COLO829 (cell line): ENCODE data around the gene PKNOX2.
A peak's percentile ranks its signal among the peaks of the same experiment; 100 is the strongest.
"Not testable (repeated sequence)": the region's sequence is repeated elsewhere in the genome, so short reads cannot be mapped to it uniquely, and the experiment has no call there.

Experiments
- DNase-seq: peaks from one replicate; pipeline ENCODE4 v3.0.0; 2012; ENCODE audit warnings: low spot score

PKNOX2 gene

GRCh38 chr11:125202977-125203376, 38.4 kb downstream of the PKNOX2 start:
- DNase-seq, result no peak

- no peak for DNase-seq
Observed at GRCh38 chr11:125207866-125208425, 43.4 kb downstream of the PKNOX2 start.

GRCh38 chr11:125210066-125210465, 45.5 kb downstream of the PKNOX2 start:
- no peak for DNase-seq

- no peak for DNase-seq
Observed at GRCh38 chr11:125211191-125211947, 46.8 kb downstream of the PKNOX2 start.

GRCh38 chr11:125211948-125212340, 47.4 kb downstream of the PKNOX2 start:
- no peak for DNase-seq

GRCh38 chr11:125214601-125215565, 50.3 kb downstream of the PKNOX2 start:
- DNase-seq, result peak; percentile 96

- DNase-seq, result no peak
Observed at GRCh38 chr11:125215976-125216375, 51.4 kb downstream of the PKNOX2 start.

GRCh38 chr11:125218336-125218735, 53.8 kb downstream of the PKNOX2 start:
- no peak for DNase-seq

GRCh38 chr11:125221461-125221860, 56.9 kb downstream of the PKNOX2 start:
- DNase-seq, result no peak

DNA sequence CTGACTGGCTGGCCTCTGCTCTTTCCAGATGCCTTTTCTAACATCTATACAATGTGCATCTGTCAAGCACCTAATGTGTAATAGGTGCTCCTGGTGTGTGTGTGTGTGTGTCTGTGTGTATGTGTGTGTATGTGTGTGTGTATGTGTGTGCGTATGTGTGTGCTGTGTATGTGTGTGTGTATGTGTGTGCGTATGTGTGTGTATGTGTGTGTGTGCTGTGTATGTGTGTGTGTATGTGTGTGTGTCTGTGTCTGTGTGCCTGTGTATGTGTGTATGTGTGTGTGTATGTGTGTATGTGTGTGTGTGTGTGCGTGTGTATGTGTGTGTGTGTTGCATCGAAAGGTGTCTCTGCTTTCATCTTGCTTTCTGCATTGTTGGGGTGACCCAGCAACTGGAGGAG, 57.9 kb downstream of the PKNOX2 start:
- no peak for DNase-seq

DNA sequence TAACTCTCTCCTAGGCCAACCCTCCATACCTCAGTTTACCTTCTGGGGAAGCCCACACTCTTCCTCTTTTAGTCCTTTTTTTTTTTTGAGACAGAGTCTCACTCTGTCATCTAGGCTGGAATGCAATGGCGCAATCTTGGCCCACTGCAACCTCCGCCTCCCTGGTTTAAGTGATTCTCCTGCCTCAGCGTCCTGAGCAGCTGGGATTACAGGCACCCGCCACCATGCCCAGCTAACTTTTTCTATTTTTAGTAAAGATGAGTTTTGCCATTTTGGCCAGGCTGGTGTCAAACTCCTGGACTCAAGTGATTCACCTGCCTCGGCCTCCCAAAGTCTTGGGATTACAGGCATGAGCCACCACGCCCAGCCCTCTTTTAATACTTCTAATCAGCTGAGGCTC, 58.6 kb downstream of the PKNOX2 start:
- DNase-seq, result not testable (repeated sequence)

GRCh38 chr11:125223901-125224361, 59.4 kb downstream of the PKNOX2 start:
- peak; percentile 84 for DNase-seq

DNA sequence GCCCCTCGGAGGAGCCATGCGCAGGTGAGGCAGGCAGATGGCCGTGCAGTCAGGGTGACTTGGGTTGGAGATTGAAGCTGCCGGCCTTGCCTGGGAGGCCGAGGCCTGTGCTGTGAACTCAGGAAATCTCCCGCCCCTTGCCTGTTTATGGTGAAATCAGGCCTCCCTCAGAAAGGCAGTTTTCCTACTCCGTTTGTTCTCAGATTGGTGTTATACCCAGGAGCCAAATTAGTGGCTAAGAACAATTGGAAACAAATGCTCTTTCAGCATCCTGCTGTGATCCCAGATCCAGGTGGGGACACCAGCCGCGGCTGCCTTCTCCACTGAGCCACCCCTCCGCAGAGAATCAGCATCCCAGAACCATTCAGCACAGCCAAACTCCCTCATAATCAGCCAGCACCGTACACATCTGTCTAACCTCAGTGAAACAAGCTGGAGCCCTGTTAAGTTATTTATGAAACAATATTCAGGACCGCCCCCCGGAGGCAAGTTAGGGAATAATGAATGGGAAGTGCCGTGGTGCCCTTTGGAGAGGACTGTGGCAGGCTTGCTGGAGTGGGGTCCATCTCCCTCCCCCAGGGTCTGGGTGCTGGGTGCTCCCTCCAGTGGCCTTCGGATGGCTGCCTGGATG, 60.0 kb downstream of the PKNOX2 start:
- DNase-seq, result peak; percentile 51

DNA sequence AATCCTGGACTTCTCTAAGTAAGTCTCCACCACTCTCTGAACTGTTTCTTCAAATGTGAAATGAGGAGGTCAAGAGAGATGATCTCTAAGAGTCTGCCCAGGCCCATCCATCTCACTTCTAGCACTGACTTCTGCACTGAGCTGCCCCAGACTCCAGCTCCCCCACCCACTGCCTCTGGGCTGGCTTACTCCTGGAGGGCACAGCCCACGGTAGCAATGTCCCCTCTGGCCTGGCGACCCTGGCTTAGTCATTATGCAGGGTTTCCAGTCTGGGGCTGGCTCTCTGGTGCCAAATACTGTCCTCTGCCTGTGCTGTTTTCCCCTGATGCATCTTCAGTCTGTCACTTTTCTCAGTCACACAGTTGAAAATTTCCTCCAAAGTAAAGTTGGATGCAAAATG, 60.9 kb downstream of the PKNOX2 start:
- DNase-seq, result no peak

DNA sequence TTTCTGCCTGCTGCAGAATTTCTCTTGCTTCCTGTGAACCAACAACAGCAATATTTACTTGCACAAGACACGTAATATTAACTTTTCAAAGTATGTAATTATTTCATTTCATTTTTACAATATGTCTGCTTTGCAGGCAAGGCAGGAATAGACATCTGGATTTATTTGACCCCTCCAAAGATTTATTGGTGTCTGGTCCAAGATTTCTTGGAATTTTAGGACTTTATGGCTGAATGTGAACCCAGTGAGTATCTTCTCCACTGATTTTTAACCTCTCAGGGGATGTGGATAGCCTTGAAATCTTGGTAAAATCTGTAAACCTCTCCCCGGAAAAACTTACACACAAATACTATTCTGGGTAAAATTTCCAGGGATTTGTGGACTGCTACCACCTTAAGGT, 61.5 kb downstream of the PKNOX2 start:
- no peak for DNase-seq

GRCh38 chr11:125226706-125227105, 62.2 kb downstream of the PKNOX2 start:
- no peak for DNase-seq

DNA sequence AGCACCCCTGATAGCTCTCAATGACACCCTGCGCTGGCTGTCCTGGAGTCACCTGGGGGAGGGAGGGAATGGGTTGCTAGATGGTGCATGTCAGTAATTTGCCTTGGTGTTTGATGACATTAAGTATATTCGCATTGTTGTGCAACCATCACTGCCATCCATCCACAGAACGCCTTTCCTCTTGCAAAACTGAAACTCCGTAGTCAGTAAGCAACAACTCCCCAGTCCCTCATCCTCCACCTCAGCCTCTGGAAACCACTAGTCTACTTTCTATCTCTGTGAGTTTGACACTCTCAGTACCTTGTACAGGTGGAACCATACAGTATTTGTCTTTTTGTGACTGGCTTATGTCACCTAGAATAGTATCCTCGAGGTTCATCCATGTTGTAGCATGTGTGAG, 62.6 kb downstream of the PKNOX2 start:
- no peak for DNase-seq

- no peak for DNase-seq
Observed at GRCh38 chr11:125228445-125228844, 63.9 kb downstream of the PKNOX2 start.

DNA sequence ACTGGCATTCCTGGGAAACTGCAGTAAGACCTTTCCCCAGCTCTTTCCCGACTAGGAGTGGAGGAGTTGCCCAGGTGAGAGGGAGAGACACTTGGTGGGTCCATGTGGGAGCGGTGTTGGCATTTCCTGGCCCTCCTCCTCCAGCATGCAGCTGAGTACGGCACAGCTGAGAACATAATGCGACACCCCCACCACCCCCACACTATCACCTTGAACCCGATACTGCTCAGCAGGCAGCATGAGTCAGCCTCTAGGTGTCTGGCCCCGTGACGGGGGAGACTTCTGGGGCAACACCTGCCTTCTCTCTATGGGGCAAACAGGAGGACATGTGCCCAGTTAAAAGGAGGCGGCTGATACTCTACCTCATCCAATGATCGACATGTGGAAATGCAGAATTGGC, 64.4 kb downstream of the PKNOX2 start:
- no peak for DNase-seq

- no peak for DNase-seq
Observed at GRCh38 chr11:125229916-125230315, 65.4 kb downstream of the PKNOX2 start.

- no peak for DNase-seq
Observed at GRCh38 chr11:125233116-125233515, 68.6 kb downstream of the PKNOX2 start.

DNA sequence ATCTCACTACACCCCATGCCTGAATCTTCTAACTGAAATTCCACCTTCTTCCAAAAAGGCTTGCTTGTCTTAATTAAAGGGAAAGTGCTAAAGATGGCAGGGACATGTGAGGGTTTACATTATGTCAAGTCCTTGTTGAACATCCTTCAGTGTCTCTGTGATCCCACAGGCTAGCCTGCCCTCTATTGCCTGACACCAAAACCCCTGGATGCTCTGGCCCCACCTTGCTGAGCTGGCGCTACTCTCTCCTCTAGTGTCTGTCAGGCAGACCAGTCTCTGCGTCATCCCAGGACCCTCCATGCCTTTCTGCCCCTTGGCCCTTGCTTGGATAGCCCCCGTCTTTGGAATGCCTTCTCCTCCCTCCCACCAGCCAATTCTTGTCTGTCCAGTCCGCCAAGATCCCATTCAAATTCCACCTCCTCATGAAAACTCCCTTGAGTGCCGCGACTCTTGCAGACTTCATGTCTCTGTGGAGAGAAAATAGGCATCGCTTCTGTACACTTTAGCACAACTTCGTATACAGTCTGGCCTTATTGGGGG, 69.3 kb downstream of the PKNOX2 start:
- DNase-seq, result no peak
